CD4-positive, CD25-positive, alpha-beta regulatory T cell (primary cell): ENCODE data around the gene NIT1. TPM values are rescaled to one million over a fixed set of nuclear protein-coding genes. Genes with fewer than 3 reads are reported as not detected.

Experiments
- ATAC-seq, 2 donors: fragments of 150-1000 bp; cut with Tn5 transposase; one replicate each; pipeline ENCODE4 v1.10.0; 2021; ENCODE audit warnings: low read depth in 2 of 2, moderate number of reproducible peaks in 2 of 2, moderate library complexity in 1 of 2
- DNase-seq, 3 donors: peaks; one replicate each; pipeline versions ENCODE4 v3.0.0 to v3.0.0-alpha.2; 2012 to 2022; ENCODE audit warnings: mixed read lengths in 1 of 3
- H3K27ac ChIP-seq: one replicate; pipeline ENCODE4 v1.7.0; 2013; ENCODE audit warnings: mild to moderate bottlenecking, low read length; ENCODE audit not compliant: insufficient read depth, poor library complexity, severe bottlenecking
- H3K27me3 ChIP-seq: one replicate; pipeline ENCODE4 v1.7.0; 2013; ENCODE audit warnings: low read length; ENCODE audit not compliant: control insufficient read depth, insufficient read depth
- H3K36me3 ChIP-seq: one replicate; pipeline ENCODE4 v1.7.0; 2013; ENCODE audit warnings: mild to moderate bottlenecking, low read length, moderate library complexity; ENCODE audit not compliant: control insufficient read depth, insufficient read depth
- H3K4me1 ChIP-seq: 2 replicates; pipeline ENCODE4 v1.7.0; 2013; ENCODE audit warnings: mild to moderate bottlenecking, low read length; ENCODE audit not compliant: insufficient read depth, control insufficient read depth, poor library complexity, severe bottlenecking
- H3K4me3 ChIP-seq: one replicate; pipeline ENCODE4 v1.7.0; 2013; ENCODE audit warnings: low read depth, mild to moderate bottlenecking, low read length, moderate library complexity
- H3K9me3 ChIP-seq, 2 experiments: 1 replicate in 1 of 2; 2 replicates in 1 of 2; pipeline ENCODE4 v1.7.0; 2013; ENCODE audit warnings: low read length in 2 of 2, mild to moderate bottlenecking in 1 of 2, moderate library complexity in 1 of 2; ENCODE audit not compliant: control insufficient read depth in 2 of 2
- H3K27ac Mint-ChIP-seq, 3 donors: one replicate each; pipeline ENCODE4 v1.8.0; 2020 to 2022; ENCODE audit warnings: mild to moderate bottlenecking in 3 of 3, mixed read lengths in 3 of 3, moderate library complexity in 2 of 3
- H3K27me3 Mint-ChIP-seq: one replicate; pipeline ENCODE4 v1.8.0; 2022; ENCODE audit warnings: mild to moderate bottlenecking, mixed read lengths
- H3K36me3 Mint-ChIP-seq: one replicate; pipeline ENCODE4 v1.8.0; 2020; ENCODE audit warnings: mixed read lengths
- H3K4me1 Mint-ChIP-seq, 4 donors: one replicate each; pipeline ENCODE4 v1.8.0; 2020 to 2022; ENCODE audit warnings: mixed read lengths in 4 of 4, mild to moderate bottlenecking in 1 of 4
- H3K4me3 Mint-ChIP-seq, 4 donors: one replicate each; pipeline ENCODE4 v1.8.0; 2020 to 2022; ENCODE audit warnings: mild to moderate bottlenecking in 4 of 4, mixed read lengths in 4 of 4, moderate library complexity in 3 of 4
- H3K9me3 Mint-ChIP-seq, 7 donors: one replicate each; pipeline ENCODE4 v1.8.0; 2020 to 2022; ENCODE audit warnings: mixed read lengths in 7 of 7, mild to moderate bottlenecking in 3 of 7, moderate library complexity in 2 of 7
- polyA plus RNA-seq, 4 donors: library from polyadenylated mRNA; unstranded; fragments of 300-500 nt; fragmentation: Illumina TruSeq; gene quantifications; one replicate each; pipeline ENCODE4 v1.2.3, GENCODE V29; 2021
- total RNA-seq: library from RNA; stranded (reverse); gene quantifications from one replicate; pipeline ENCODE4 v1.2.3, GENCODE V29; 2022

The NIT1 gene
- total and polyA plus RNA-seq, 5 donors from 2014 or later: 21.1 to 28.2 (median 22.5) TPM

DNA sequence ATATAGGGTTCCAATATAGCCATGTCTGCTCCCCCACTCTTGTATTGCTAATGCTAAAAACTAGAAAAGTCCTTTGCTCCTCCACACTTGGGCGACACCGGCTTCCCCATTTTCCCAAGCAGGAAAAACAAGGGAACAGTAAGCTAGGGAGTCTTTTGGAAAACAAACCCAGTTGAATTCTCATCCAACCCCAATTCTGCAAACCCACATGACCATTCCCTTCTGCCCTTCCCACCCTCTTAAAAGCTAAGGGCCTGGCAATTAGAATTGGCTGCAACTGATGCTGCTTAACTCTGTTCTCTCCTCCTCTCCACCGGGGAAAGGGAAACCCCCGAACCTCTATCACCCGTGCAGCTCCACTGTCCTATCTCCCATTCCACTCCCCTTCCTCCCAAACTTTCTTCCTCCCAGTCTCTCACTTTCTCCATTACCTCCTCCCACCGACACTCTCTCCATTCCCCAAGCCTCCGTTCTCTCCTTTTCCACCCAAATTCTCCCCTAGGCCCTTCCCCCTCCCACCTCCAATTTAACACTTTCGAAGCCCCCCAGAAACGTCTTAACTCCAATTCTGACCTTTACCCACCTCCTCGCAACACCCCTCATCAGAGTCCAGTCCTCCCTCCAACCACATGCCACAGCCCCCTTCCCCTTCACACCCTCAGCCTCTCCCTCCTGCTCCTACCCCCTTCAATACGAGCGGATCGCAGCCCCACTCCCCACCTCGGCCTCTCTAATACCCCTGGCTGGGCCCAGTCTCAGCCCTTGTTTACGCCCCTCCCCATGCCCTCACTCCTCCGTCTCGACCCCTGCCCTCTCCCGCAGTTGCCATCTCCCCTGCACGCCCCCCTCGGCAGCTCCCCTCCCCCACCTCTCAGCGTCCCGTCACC, 13.9 kb downstream of the NIT1 start:
- Histone ChIP-seq H3K36me3 (peaks cover 23% of the 10 kb centered on the region), H3K27me3 (no peaks in the 10 kb centered on the region), H3K27ac (peak overlapping the region; percentile 89), H3K9me3 (no peaks in the 10 kb centered on the region), H3K4me1 (peaks cover 40% of the 10 kb centered on the region), H3K4me3 (peak overlapping the region; percentile 68)
- peaks cover 24 to 62% (median 41%) of the 10 kb centered on the region in 4 donors for H3K4me1 Mint-ChIP-seq
- H3K36me3 Mint-ChIP-seq: peaks cover 20% of the 10 kb centered on the region
- DNase-seq (no peak), ATAC-seq (no peak)
- H3K4me3 Mint-ChIP-seq: peak overlapping the region in 1 of 4 donors; percentile 80
- peaks cover 0 to 1% (median 0%) of the 10 kb centered on the region in 7 donors for H3K9me3 Mint-ChIP-seq
- no peaks in the 10 kb centered on the region for H3K27me3 Mint-ChIP-seq
- H3K27ac Mint-ChIP-seq: peak overlapping the region in 2 of 3 donors; percentile 89 to 95

DNA sequence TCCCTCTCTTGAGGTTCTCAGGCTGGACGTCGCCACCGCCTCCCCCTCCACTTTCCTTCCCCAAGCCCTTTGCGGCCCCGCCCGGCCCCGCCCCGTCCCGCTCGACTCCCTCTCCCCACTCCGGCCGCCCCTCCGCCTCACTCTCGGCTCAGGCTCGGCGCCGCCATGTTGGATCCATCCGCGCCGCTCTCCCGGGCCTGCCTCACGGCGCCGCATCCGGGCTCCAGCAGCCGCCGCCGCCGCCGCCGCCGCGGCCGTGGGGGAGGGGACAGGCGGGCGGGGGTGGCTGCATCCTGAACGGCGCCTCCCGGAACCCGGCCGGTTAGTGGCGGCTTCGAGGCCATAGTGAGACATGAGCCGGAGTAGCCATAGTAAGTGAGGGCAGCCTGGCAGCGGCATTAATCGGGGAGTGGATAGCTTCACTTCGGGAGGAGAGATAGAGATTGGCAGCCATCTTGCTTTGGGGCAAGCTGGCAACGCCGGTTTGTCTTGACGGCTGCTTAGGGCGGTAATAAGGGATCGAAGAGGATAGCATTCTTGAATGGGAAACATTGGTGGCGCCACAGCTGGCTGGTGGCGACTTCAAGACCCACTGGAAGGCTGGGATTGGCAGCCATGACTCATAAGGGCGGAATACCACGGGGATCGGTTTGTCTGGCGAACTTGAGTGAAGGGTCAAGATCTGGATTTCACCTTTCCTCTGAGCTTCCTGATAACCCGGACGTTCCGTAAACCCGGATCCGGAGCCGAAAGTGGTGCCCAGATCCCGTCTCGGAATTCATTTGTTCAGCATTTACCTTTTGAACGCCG, 14.7 kb downstream of the NIT1 start, which contains the start of gene DEDD:
TSS of gene DEDD (minus strand) at position 258 of the 810 bp plus-strand sequence. CDS start 8,205 bp downstream, outside the sequence.
- Mint-ChIP-seq H3K27me3 (no peaks in the 10 kb centered on the region), H3K4me1 (peaks cover 19 to 54% (median 35%) of the 10 kb centered on the region in 4 donors), H3K36me3 (peaks cover 14% of the 10 kb centered on the region), H3K27ac (peak within 1 kb of the TSS in 2 of 3 donors; percentile 89 to 95), H3K9me3 (peaks cover 0 to 1% (median 0%) of the 10 kb centered on the region in 7 donors), H3K4me3 (peak within 1 kb of the TSS in 1 of 4 donors; percentile 80)
- H3K27ac ChIP-seq: peak within 1 kb of the TSS; percentile 89
- H3K36me3 ChIP-seq: peaks cover 18% of the 10 kb centered on the region
- peak; percentile 89 to 97 (median 92) for DNase-seq
- H3K9me3 ChIP-seq: no peaks in the 10 kb centered on the region
- H3K4me3 ChIP-seq: peak within 1 kb of the TSS; percentile 98
- peaks cover 40% of the 10 kb centered on the region for H3K4me1 ChIP-seq
- H3K27me3 ChIP-seq: no peaks in the 10 kb centered on the region
- peak; percentile 96 to 97 for ATAC-seq

DNA sequence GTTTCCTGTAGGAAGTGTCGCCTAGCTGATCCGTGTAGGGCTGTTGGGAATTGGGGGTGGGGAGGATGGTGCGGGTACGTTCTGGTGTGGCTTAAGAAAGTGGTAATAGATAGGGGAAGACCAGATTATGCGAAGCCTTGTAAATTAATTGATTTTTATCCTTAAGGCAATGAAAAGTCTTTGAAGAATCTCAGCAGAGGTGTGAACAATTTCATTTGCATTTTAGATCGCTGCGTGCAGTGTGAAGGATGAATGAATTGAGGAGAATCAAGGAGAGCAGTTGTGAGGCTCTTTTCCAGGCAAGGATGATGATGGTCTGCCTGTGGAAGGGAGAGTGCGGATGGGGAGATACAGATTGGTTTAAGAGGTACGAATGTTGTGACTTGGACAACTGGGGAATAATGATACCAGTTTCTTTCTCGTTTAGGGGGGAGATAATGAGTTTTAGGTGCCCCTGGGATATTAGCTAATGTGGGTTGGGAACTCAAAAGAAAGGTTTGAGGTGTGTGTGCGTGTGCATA, 15.4 kb downstream of the NIT1 start:
- Mint-ChIP-seq H3K36me3 (peaks cover 8% of the 10 kb centered on the region), H3K27me3 (no peaks in the 10 kb centered on the region), H3K27ac (no peak overlapping the region), H3K4me1 (peaks cover 22 to 49% (median 31%) of the 10 kb centered on the region in 4 donors), H3K9me3 (peaks cover 0 to 1% (median 0%) of the 10 kb centered on the region in 7 donors), H3K4me3 (no peak overlapping the region)
- Histone ChIP-seq H3K36me3 (peaks cover 11% of the 10 kb centered on the region), H3K9me3 (no peaks in the 10 kb centered on the region), H3K27me3 (no peaks in the 10 kb centered on the region), H3K4me3 (peak overlapping the region; percentile 98), H3K4me1 (peaks cover 40% of the 10 kb centered on the region), H3K27ac (peak overlapping the region; percentile 89)
- ATAC-seq (no peak), DNase-seq (no peak)

DNA sequence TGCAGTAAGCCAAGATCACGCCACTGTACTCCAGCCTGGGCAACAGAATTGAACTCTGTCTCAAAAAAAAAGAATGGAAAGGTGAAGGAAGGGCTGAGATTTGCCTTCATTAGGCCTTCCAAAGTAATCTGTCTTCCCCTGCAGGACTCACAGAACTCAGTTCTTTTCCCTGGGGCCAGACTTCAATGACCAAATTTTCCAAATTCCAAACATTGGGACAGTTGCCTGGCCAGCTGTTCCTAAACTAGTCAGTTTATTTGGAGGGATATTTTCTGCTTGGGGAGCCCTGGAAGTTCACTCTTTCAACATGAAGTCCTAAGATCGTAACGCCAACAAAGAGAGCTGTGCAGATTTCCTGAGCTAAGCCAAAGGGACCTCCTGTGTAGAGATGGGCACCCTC, 20.0 kb downstream of the NIT1 start:
- Histone ChIP-seq H3K4me1 (peaks cover 10% of the 10 kb centered on the region), H3K27ac (no peak overlapping the region), H3K4me3 (no peak overlapping the region), H3K9me3 (no peaks in the 10 kb centered on the region), H3K36me3 (no peaks in the 10 kb centered on the region), H3K27me3 (no peaks in the 10 kb centered on the region)
- H3K4me1 Mint-ChIP-seq: peaks cover 0 to 14% (median 8%) of the 10 kb centered on the region in 4 donors
- no peak for DNase-seq
- no peak for ATAC-seq
- H3K4me3 Mint-ChIP-seq: no peak overlapping the region
- H3K27ac Mint-ChIP-seq: peak overlapping the region in 1 of 3 donors; percentile 64
- no peaks in the 10 kb centered on the region for H3K27me3 Mint-ChIP-seq
- H3K9me3 Mint-ChIP-seq: no peaks in the 10 kb centered on the region
- H3K36me3 Mint-ChIP-seq: no peaks in the 10 kb centered on the region

DNA sequence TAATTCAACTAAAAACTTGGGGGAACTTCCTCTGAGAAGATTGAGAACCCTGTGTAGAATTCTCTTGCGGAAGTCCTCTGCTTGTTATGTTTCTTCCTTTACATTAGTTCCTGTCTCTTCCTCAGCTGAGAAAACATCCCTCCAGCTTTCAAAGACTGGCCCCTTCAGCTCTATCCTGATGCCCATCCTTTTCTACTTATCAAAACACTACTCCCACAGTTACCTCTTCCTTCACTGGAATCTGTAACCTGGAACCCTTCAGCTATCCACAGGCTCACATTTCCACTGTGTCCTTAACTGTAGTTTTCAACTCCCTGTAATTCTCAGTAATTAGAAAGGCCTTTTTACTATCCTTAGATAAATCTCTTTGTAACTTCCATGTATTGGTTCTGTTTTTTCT, 20.5 kb downstream of the NIT1 start:
- no peaks in the 10 kb centered on the region for H3K27me3 ChIP-seq
- H3K36me3 Mint-ChIP-seq: no peaks in the 10 kb centered on the region
- H3K4me1 Mint-ChIP-seq: peaks cover 0 to 14% (median 8%) of the 10 kb centered on the region in 4 donors
- H3K36me3 ChIP-seq: no peaks in the 10 kb centered on the region
- no peaks in the 10 kb centered on the region for H3K9me3 Mint-ChIP-seq
- ATAC-seq (no peak), DNase-seq (no peak)
- no peaks in the 10 kb centered on the region for H3K27me3 Mint-ChIP-seq
- H3K27ac Mint-ChIP-seq: peak overlapping the region; percentile 59 to 81 (median 64)
- H3K4me3 ChIP-seq: no peak overlapping the region
- no peaks in the 10 kb centered on the region for H3K9me3 ChIP-seq
- peaks cover 5% of the 10 kb centered on the region for H3K4me1 ChIP-seq
- peak overlapping the region in 1 of 4 donors; percentile 10 for H3K4me3 Mint-ChIP-seq
- no peak overlapping the region for H3K27ac ChIP-seq

DNA sequence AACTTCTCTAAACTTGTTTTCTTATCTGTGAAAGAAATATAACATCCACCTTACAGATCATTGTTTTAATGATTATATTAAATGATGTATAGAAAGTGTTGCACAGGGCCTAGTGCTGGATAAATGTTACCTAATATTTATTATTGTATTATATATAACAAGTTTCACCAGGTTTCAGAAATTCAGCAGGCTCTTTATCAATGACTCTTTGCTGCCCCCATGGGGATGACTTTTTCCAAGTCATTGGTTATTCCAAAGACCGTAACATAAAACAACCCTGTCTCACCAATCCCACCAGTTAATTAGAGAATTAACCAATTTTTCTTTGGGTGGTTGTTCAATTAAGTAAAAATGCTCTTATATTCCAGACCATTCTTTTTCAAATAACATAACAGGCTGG, 21.9 kb downstream of the NIT1 start:
- Histone ChIP-seq H3K27me3 (no peaks in the 10 kb centered on the region), H3K9me3 (no peaks in the 10 kb centered on the region), H3K27ac (no peak overlapping the region), H3K4me1 (no peaks in the 10 kb centered on the region), H3K4me3 (no peak overlapping the region), H3K36me3 (no peaks in the 10 kb centered on the region)
- Mint-ChIP-seq H3K36me3 (no peaks in the 10 kb centered on the region), H3K27me3 (no peaks in the 10 kb centered on the region), H3K27ac (no peak overlapping the region), H3K4me1 (peaks cover 0 to 14% (median 8%) of the 10 kb centered on the region in 4 donors), H3K4me3 (no peak overlapping the region), H3K9me3 (no peaks in the 10 kb centered on the region)
- peak; percentile 23 to 67 (median 51) for DNase-seq
- ATAC-seq: no peak

DNA sequence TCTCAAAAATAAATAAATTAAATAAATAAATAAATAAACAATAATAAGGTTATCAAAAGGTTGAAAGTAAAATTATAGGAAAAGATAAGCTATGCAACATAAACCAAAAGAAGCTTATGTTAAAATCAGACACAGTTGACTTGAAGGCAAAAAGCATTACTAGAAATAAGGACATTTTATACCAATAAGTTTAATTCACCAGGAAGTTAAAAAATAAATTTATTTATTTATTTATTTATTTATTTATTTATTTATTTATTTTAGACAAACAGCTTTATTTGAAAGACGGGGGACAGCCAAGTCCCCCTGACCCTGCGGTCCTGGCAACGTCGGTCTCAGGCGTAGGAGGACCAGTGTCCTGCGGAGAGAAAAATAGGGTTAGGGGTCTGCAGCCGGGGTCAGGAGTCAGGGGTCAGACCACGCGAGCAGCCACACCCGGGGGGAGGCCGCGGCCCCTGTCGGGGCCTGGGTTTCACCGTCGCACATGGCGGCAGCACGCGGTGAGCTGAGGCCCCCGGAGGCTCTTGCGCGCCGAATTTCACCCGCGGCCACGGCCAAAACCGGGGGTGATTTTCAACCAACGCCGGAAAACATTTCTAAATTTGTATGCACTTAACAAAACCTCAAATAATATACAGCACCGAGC, 23.0 kb downstream of the NIT1 start:
- no peak overlapping the region for H3K27ac Mint-ChIP-seq
- no peaks in the 10 kb centered on the region for H3K9me3 ChIP-seq
- no peaks in the 10 kb centered on the region for H3K9me3 Mint-ChIP-seq
- no peaks in the 10 kb centered on the region for H3K4me1 ChIP-seq
- ATAC-seq (no peak), DNase-seq (no peak)
- no peak overlapping the region for H3K4me3 Mint-ChIP-seq
- H3K4me1 Mint-ChIP-seq: peaks cover 0 to 7% (median 5%) of the 10 kb centered on the region in 4 donors
- no peaks in the 10 kb centered on the region for H3K27me3 Mint-ChIP-seq
- no peaks in the 10 kb centered on the region for H3K36me3 ChIP-seq
- H3K27me3 ChIP-seq: no peaks in the 10 kb centered on the region
- H3K4me3 ChIP-seq: no peak overlapping the region
- H3K36me3 Mint-ChIP-seq: no peaks in the 10 kb centered on the region
- H3K27ac ChIP-seq: no peak overlapping the region
